ENCODE measurements around the gene RSF1. TPM values are rescaled to one million over a fixed set of nuclear protein-coding genes. Genes with fewer than 3 reads are reported as not detected.

Gene RSF1
- total and polyA plus RNA-seq, 7 donors: 2.7 to 34.8 (median 30.0) TPM

- Histone ChIP-seq H3K27me3 (ENCODE audit: insufficient read depth in 3 of 3, low read length in 2 of 3) (no peaks in the 10 kb centered on the region), H3K27ac (no peak overlapping the region), H3K9me3 (no peaks in the 10 kb centered on the region), H3K4me1 (peaks cover 21% of the 10 kb centered on the region), H3K36me3 (ENCODE audit: insufficient read depth in 1 of 2, low read depth in 1 of 2) (no peaks in the 10 kb centered on the region), H3K4me3 (no peak overlapping the region)
- intact Hi-C loops (cut with DNase I): no loop called here
- WGBS, 3 donors: 91 to 99% (median 98%) methylated on average over 1 of the region's 1 CpG
- no peak for DNase-seq
- no peak for TF ChIP-seq CTCF (IDR thresholded peaks at IDR 0.05)
- ATAC-seq: no peak
These were observed 37.5 kb downstream of the RSF1 start for GRCh38 chr11:77783025-77783424.

GRCh38 chr11:77779935-77780334, 40.6 kb downstream of the RSF1 start:
- DNase-seq: no peak
- Histone ChIP-seq H3K9me3 (no peaks in the 10 kb centered on the region), H3K36me3 (ENCODE audit: insufficient read depth in 1 of 2, low read depth in 1 of 2) (peaks cover 0 to 5% of the 10 kb centered on the region in 2 donors), H3K27ac (no peak overlapping the region), H3K27me3 (ENCODE audit: insufficient read depth in 3 of 3, low read length in 2 of 3) (no peaks in the 10 kb centered on the region), H3K4me1 (peaks cover 8% of the 10 kb centered on the region), H3K4me3 (no peak overlapping the region)
- no peak for TF ChIP-seq CTCF (IDR thresholded peaks at IDR 0.05)
- intact Hi-C loops (cut with DNase I): loop anchor here in 1 of 2 donors (10.0 kb wide), 1 partner anchor 265 kb away; no protein-coding TSS in a partner anchor
- no peak for ATAC-seq

GRCh38 chr11:77778549-77778948, 42.0 kb downstream of the RSF1 start:
- Histone ChIP-seq H3K4me3 (no peak overlapping the region), H3K27ac (no peak overlapping the region), H3K27me3 (ENCODE audit: insufficient read depth in 3 of 3, low read length in 2 of 3) (no peaks in the 10 kb centered on the region), H3K9me3 (no peaks in the 10 kb centered on the region), H3K36me3 (ENCODE audit: insufficient read depth in 1 of 2, low read depth in 1 of 2) (peaks cover 0 to 5% of the 10 kb centered on the region in 2 donors), H3K4me1 (no peaks in the 10 kb centered on the region)
- 16 to 21% (median 17%) methylated on average over 1 of the region's 1 CpG for WGBS, 3 donors
- DNase-seq (no peak), ATAC-seq (no peak)
- intact Hi-C loops (cut with DNase I): loop anchor here in 1 of 2 donors (10.0 kb wide), 1 partner anchor 266 kb away; no protein-coding TSS in a partner anchor
- no peak for TF ChIP-seq CTCF (IDR thresholded peaks at IDR 0.05)

GRCh38 chr11:77778118-77778517, 42.4 kb downstream of the RSF1 start:
- intact Hi-C loops (cut with DNase I): loop anchor here in 1 of 2 donors (10.0 kb wide), 1 partner anchor 267 kb away; no protein-coding TSS in a partner anchor
- Histone ChIP-seq H3K4me3 (no peak overlapping the region), H3K36me3 (ENCODE audit: insufficient read depth in 1 of 2, low read depth in 1 of 2) (peaks cover 0 to 5% of the 10 kb centered on the region in 2 donors), H3K27ac (no peak overlapping the region), H3K4me1 (no peaks in the 10 kb centered on the region), H3K9me3 (no peaks in the 10 kb centered on the region), H3K27me3 (ENCODE audit: insufficient read depth in 3 of 3, low read length in 2 of 3) (no peaks in the 10 kb centered on the region)
- TF ChIP-seq CTCF (IDR thresholded peaks at IDR 0.05): no peak
- ATAC-seq: no peak
- DNase-seq: no peak
- 96 to 100% (median 100%) methylated on average over 1 of the region's 1 CpG for WGBS, 3 donors

GRCh38 chr11:77776455-77776854, 44.1 kb downstream of the RSF1 start:
- intact Hi-C loops (cut with DNase I): loop anchor here in 1 of 2 donors (10.0 kb wide), 1 partner anchor 268 kb away; no protein-coding TSS in a partner anchor
- Histone ChIP-seq H3K4me3 (no peak overlapping the region), H3K27me3 (ENCODE audit: insufficient read depth in 3 of 3, low read length in 2 of 3) (no peaks in the 10 kb centered on the region), H3K4me1 (no peaks in the 10 kb centered on the region), H3K36me3 (ENCODE audit: insufficient read depth in 1 of 2, low read depth in 1 of 2) (peaks cover 0 to 5% of the 10 kb centered on the region in 2 donors), H3K27ac (no peak overlapping the region), H3K9me3 (no peaks in the 10 kb centered on the region)
- DNase-seq: no peak
- peak in 1 of 4 donors; percentile 49 for ATAC-seq
- TF ChIP-seq CTCF (IDR thresholded peaks at IDR 0.05): peak; percentile 45
- WGBS, 3 donors: 90 to 91% (median 90%) methylated on average over 1 of the region's 1 CpG
